22Rv1 (cell line): ENCODE results near the gene ACTMAP.

ENCODE experiments used
- CTCF ChIP-seq: fragments of 450-650 bp; IDR thresholded peaks from 2 replicates; pipeline ENCODE4 v1.5.1; 2017; ENCODE audit warnings: mild to moderate bottlenecking
- ZFX ChIP-seq: fragments of 450-650 bp; IDR thresholded peaks from 2 replicates; pipeline ENCODE4 v1.6.1; 2017; ENCODE audit warnings: antibody characterized with exemption, borderline replicate concordance

GRCh38 chr19:40786060-40787037, 36.1 kb upstream of the ACTMAP start:
- TF ChIP-seq CTCF (no peak), ZFX (no peak)
